DOHH2 (cell line): ENCODE results near the gene TRIM38.
"Not testable (repeated sequence)": the region's sequence is repeated elsewhere in the genome, so short reads cannot be mapped to it uniquely, and the experiment has no call there.

Source experiments
- H3F3A ChIP-seq: fragments of 200-600 bp; sonication (generic), shearing (Covaris generic); 2 replicates; pipeline ENCODE4 v1.6.0; 2016; ENCODE audit warnings: antibody characterized with exemption, mild to moderate bottlenecking; ENCODE audit not compliant: control insufficient read depth, insufficient read depth
- H3K27ac ChIP-seq: fragments of 200-600 bp; sonication (generic); 2 replicates; pipeline ENCODE4 v1.5.1; 2014; ENCODE audit warnings: low read depth, mild to moderate bottlenecking, low read length, moderate library complexity
- H3K27me3 ChIP-seq: fragments of 200-600 bp; sonication (generic); 2 replicates; pipeline ENCODE4 v1.6.1; 2014; ENCODE audit warnings: mild to moderate bottlenecking, low read length, mixed read lengths; ENCODE audit not compliant: control insufficient read depth
- H3K36me3 ChIP-seq: fragments of 200-600 bp; sonication (generic); 2 replicates; pipeline ENCODE4 v1.6.1; 2014; ENCODE audit warnings: mild to moderate bottlenecking, low read length, moderate library complexity, mixed read lengths; ENCODE audit not compliant: control insufficient read depth
- H3K4me1 ChIP-seq: fragments of 200-600 bp; sonication (generic); 2 replicates; pipeline ENCODE4 v1.6.1; 2014; ENCODE audit warnings: mild to moderate bottlenecking, low read length, mixed read lengths; ENCODE audit not compliant: control insufficient read depth
- H3K4me2 ChIP-seq: fragments of 200-600 bp; sonication (generic); 2 replicates; pipeline ENCODE4 v1.6.0; 2014; ENCODE audit warnings: mild to moderate bottlenecking, low read length, moderate library complexity
- H3K4me3 ChIP-seq: fragments of 200-600 bp; sonication (generic); 2 replicates; pipeline ENCODE4 v1.5.1; 2014; ENCODE audit warnings: mild to moderate bottlenecking, low read length, mixed read lengths
- H3K79me2 ChIP-seq: fragments of 200-600 bp; sonication (generic); 2 replicates; pipeline ENCODE4 v1.6.1; 2014; ENCODE audit warnings: mild to moderate bottlenecking, low read length, mixed read lengths; ENCODE audit not compliant: control insufficient read depth
- H3K9me2 ChIP-seq: fragments of 200-600 bp; sonication (generic); replicated peaks from 2 replicates; pipeline ENCODE4 v1.6.1; 2014; ENCODE audit warnings: mild to moderate bottlenecking, low read length, mixed read lengths; ENCODE audit not compliant: control insufficient read depth
- H3K9me3 ChIP-seq: fragments of 200-600 bp; sonication (generic); 2 replicates; pipeline ENCODE4 v1.6.1; 2014; ENCODE audit warnings: antibody characterized with exemption, low read length, mixed read lengths; ENCODE audit not compliant: control insufficient read depth, insufficient read depth
- H4K20me1 ChIP-seq: fragments of 200-600 bp; sonication (generic); 2 replicates; pipeline ENCODE4 v1.6.0; 2014; ENCODE audit warnings: low read depth, mild to moderate bottlenecking, antibody characterized with exemption, low read length, moderate library complexity; ENCODE audit not compliant: control insufficient read depth, insufficient read depth
- CTCF ChIP-seq: fragments of 200-600 bp; sonication (generic); IDR thresholded peaks from one replicate; pipeline ENCODE4 v1.5.1; 2014; ENCODE audit warnings: antibody characterized with exemption, mild to moderate bottlenecking, low read depth, low read length; ENCODE audit not compliant: poor library complexity, severe bottlenecking
- EZH2phosphoT487 ChIP-seq: fragments of 200-600 bp; sonication (generic); IDR thresholded peaks from 2 replicates; pipeline ENCODE4 v1.6.1; 2017; ENCODE audit warnings: borderline replicate concordance, mild to moderate bottlenecking, antibody characterized with exemption, low read length, moderate library complexity, mixed read lengths

TRIM38 gene

GRCh38 chr6:25946631-25947030 is 16.0 kb upstream of the TRIM38 start:
- Histone ChIP-seq H3F3A (no peaks in the 10 kb centered on the region), H3K9me2 (no peaks in the 10 kb centered on the region), H3K79me2 (no peaks in the 10 kb centered on the region), H4K20me1 (no peaks in the 10 kb centered on the region), H3K4me2 (no peak overlapping the region), H3K27me3 (no peaks in the 10 kb centered on the region), H3K4me1 (peaks cover 11% of the 10 kb centered on the region), H3K9me3 (peaks cover 12% of the 10 kb centered on the region), H3K4me3 (no peak overlapping the region), H3K36me3 (no peaks in the 10 kb centered on the region), H3K27ac (no peak overlapping the region)
- no peak for TF ChIP-seq CTCF
- TF ChIP-seq EZH2phosphoT487, result no peak

- Histone ChIP-seq H3K9me3 (peaks cover 12% of the 10 kb centered on the region), H3K4me1 (peaks cover 11% of the 10 kb centered on the region)
- H4K20me1 ChIP-seq, H3K4me2 ChIP-seq, H3K36me3 ChIP-seq, H3K27me3 ChIP-seq, H3K79me2 ChIP-seq, H3K9me2 ChIP-seq, H3K4me3 ChIP-seq, H3K27ac ChIP-seq, H3F3A ChIP-seq: not testable (repeated sequence)
Observed at GRCh38 chr6:25947492-25947891, 15.1 kb upstream of the TRIM38 start.

GRCh38 chr6:25949695-25950094 is 12.9 kb upstream of the TRIM38 start:
- H3K27ac ChIP-seq, result no peak overlapping the region
- no peak overlapping the region for H3K4me3 ChIP-seq
- H3K27me3 ChIP-seq, result no peaks in the 10 kb centered on the region
- peaks cover 11% of the 10 kb centered on the region for H3K4me1 ChIP-seq
- H3K4me2 ChIP-seq, result no peak overlapping the region
- no peaks in the 10 kb centered on the region for H3F3A ChIP-seq
- H4K20me1 ChIP-seq, result no peaks in the 10 kb centered on the region
- TF ChIP-seq EZH2phosphoT487, result no peak
- TF ChIP-seq CTCF, result no peak
- peaks cover 12% of the 10 kb centered on the region for H3K9me3 ChIP-seq
- no peaks in the 10 kb centered on the region for H3K9me2 ChIP-seq
- no peaks in the 10 kb centered on the region for H3K79me2 ChIP-seq
- no peaks in the 10 kb centered on the region for H3K36me3 ChIP-seq

- peaks cover 8% of the 10 kb centered on the region for H3K9me3 ChIP-seq
- H3K9me2 ChIP-seq, result no peaks in the 10 kb centered on the region
- no peak for TF ChIP-seq EZH2phosphoT487
- no peak for TF ChIP-seq CTCF
Observed at GRCh38 chr6:25950297-25950696, 12.3 kb upstream of the TRIM38 start.

More at GRCh38 chr6:25950297-25950696, 12.3 kb upstream of the TRIM38 start:
- Histone ChIP-seq H4K20me1 (no peaks in the 10 kb centered on the region), H3K27ac (no peak overlapping the region), H3K4me3 (no peak overlapping the region), H3K4me2 (no peak overlapping the region), H3K36me3 (no peaks in the 10 kb centered on the region), H3K27me3 (no peaks in the 10 kb centered on the region), H3K4me1 (peaks cover 9% of the 10 kb centered on the region), H3F3A (no peaks in the 10 kb centered on the region), H3K79me2 (no peaks in the 10 kb centered on the region)
